PC-9 (cell line): ENCODE results near the gene C10orf71. TPM values are rescaled to one million over a fixed set of nuclear protein-coding genes. Genes with fewer than 3 reads are reported as not detected.

Experiments used
- BruUV-seq: library from RNA; stranded (reverse); fragments of 400-500 nt; replicated peaks from 2 replicates; lab custom pipeline; 2021; lab: Mats Ljungman, UMichigan
- CTCF ChIA-PET: fragments of 300-600 bp; sonication (Branson Sonifier 250); formaldehyde crosslinking; loops from one replicate; lab custom pipeline; 2022; ENCODE audit warnings: antibody characterized with exemption; lab: Charles Lee
- POLR2A ChIA-PET: fragments of 300-600 bp; sonication (Branson Sonifier 250); formaldehyde crosslinking; loops from one replicate; lab custom pipeline; 2022; ENCODE audit warnings: antibody characterized with exemption; ENCODE audit not compliant: unreplicated experiment; lab: Charles Lee
- DNase-seq, 2 experiments: peaks; one replicate each; pipeline versions ENCODE4 v3.0.0 to v3.0.0-alpha.2; 2015 to 2022; ENCODE audit warnings: mixed read lengths in 1 of 2
- H2AFZ ChIP-seq: fragments of 200-600 bp; sonication (generic); 2 replicates; pipeline ENCODE4 v1.8.1; 2017; ENCODE audit warnings: antibody characterized with exemption
- H3F3A ChIP-seq: fragments of 200-600 bp; sonication (generic); 2 replicates; pipeline ENCODE4 v1.8.1; 2017; ENCODE audit warnings: antibody characterized with exemption, mild to moderate bottlenecking, low read depth; ENCODE audit not compliant: insufficient read depth
- H3K27ac ChIP-seq: fragments of 200-600 bp; sonication (generic); 2 replicates; pipeline ENCODE4 v1.6.1; 2016; ENCODE audit warnings: mixed run types
- H3K27me3 ChIP-seq: fragments of 200-600 bp; sonication (generic); 2 replicates; pipeline ENCODE4 v1.6.1; 2016; ENCODE audit warnings: low read depth, mixed run types; ENCODE audit not compliant: insufficient read depth
- H3K36me3 ChIP-seq: fragments of 200-600 bp; sonication (generic); 2 replicates; pipeline ENCODE4 v1.6.1; 2016; ENCODE audit warnings: low read depth, mixed run types
- H3K4me1 ChIP-seq: fragments of 200-600 bp; sonication (generic); replicated peaks from 2 replicates; pipeline ENCODE4 v1.6.1; 2016; ENCODE audit warnings: mixed run types; ENCODE audit not compliant: insufficient read depth
- H3K4me2 ChIP-seq: fragments of 200-600 bp; sonication (generic); 2 replicates; pipeline ENCODE4 v1.6.1; 2017; ENCODE audit warnings: mixed run types
- H3K4me3 ChIP-seq: fragments of 200-600 bp; sonication (generic); 2 replicates; pipeline ENCODE4 v1.6.1; 2016; ENCODE audit warnings: mixed run types
- H3K79me2 ChIP-seq: fragments of 200-600 bp; sonication (generic); 2 replicates; pipeline ENCODE4 v1.6.1; 2017; ENCODE audit warnings: low read depth, mixed run types
- H3K9me2 ChIP-seq: fragments of 200-600 bp; sonication (generic); 2 replicates; pipeline ENCODE4 v1.8.1; 2017; ENCODE audit warnings: mild to moderate bottlenecking; ENCODE audit not compliant: insufficient read depth
- H3K9me3 ChIP-seq: fragments of 200-600 bp; sonication (generic); 2 replicates; pipeline ENCODE4 v1.8.1; 2016; ENCODE audit warnings: low read depth; ENCODE audit not compliant: insufficient read depth
- H4K20me1 ChIP-seq: fragments of 200-600 bp; sonication (generic); 2 replicates; pipeline ENCODE4 v1.8.1; 2017; ENCODE audit not compliant: insufficient read depth
- CTCF ChIP-seq: fragments of 200-600 bp; sonication (generic); conservative IDR thresholded peaks from 2 replicates; pipeline ENCODE4 v1.6.1; 2017; ENCODE audit warnings: mixed run types, antibody characterized with exemption, mild to moderate bottlenecking, moderate library complexity
- EZH2 ChIP-seq: fragments of 200-600 bp; sonication (generic); IDR thresholded peaks from 2 replicates; pipeline ENCODE4 v1.8.0; 2017; ENCODE audit warnings: antibody characterized with exemption, low read depth
- intact Hi-C: fragments of 100-400 bp; cut with micrococcal nuclease; formaldehyde crosslinking; loops from one replicate; pipeline ENCODE4 v1.10.0; 2022; ENCODE audit not compliant: unreplicated experiment
- total RNA-seq: library from RNA; stranded (reverse); gene quantifications from 2 replicates; pipeline ENCODE4 v1.2.3, GENCODE V29; 2021

Gene C10orf71
- total RNA-seq, 1 experiment from 2014 or later: not detected

GRCh38 chr10:49274886-49275285 is 24.1 kb upstream of the C10orf71 start:
- CTCF ChIA-PET: no interaction called here
- no peaks in the 10 kb centered on the region for H3K9me2 ChIP-seq
- DNase-seq: no peak
- no peaks in the 10 kb centered on the region for H3K36me3 ChIP-seq
- no peaks in the 10 kb centered on the region for H3F3A ChIP-seq
- H3K4me1 ChIP-seq: no peaks in the 10 kb centered on the region
- H3K4me3 ChIP-seq: no peak overlapping the region
- TF ChIP-seq CTCF (no peak), EZH2 (no peak)
- POLR2A ChIA-PET: no interaction called here
- H3K27ac ChIP-seq: no peak overlapping the region
- no peaks in the 10 kb centered on the region for H3K9me3 ChIP-seq
- no peak overlapping the region for H2AFZ ChIP-seq
- H3K79me2 ChIP-seq: no peaks in the 10 kb centered on the region
- BruUV-seq: no TSS peak
- H4K20me1 ChIP-seq: no peaks in the 10 kb centered on the region
- intact Hi-C loops: no loop called here
- peaks cover 64% of the 10 kb centered on the region for H3K27me3 ChIP-seq
- H3K4me2 ChIP-seq: no peak overlapping the region

- H3F3A ChIP-seq: no peaks in the 10 kb centered on the region
- no peaks in the 10 kb centered on the region for H3K9me3 ChIP-seq
- TF ChIP-seq EZH2: no peak
- no peak for TF ChIP-seq CTCF
- ChIA-PET POLR2A (no interaction called here), CTCF (no interaction called here)
- H3K9me2 ChIP-seq: no peaks in the 10 kb centered on the region
- H3K36me3 ChIP-seq: no peaks in the 10 kb centered on the region
- H2AFZ ChIP-seq: no peak overlapping the region
- no peaks in the 10 kb centered on the region for H4K20me1 ChIP-seq
- H3K27me3 ChIP-seq: peaks cover 70% of the 10 kb centered on the region
- no peaks in the 10 kb centered on the region for H3K79me2 ChIP-seq
- intact Hi-C loops: no loop called here
- no peak overlapping the region for H3K27ac ChIP-seq
- no peaks in the 10 kb centered on the region for H3K4me1 ChIP-seq
- no TSS peak for BruUV-seq
- DNase-seq: no peak
- H3K4me3 ChIP-seq: no peak overlapping the region
- H3K4me2 ChIP-seq: no peak overlapping the region
Observed at GRCh38 chr10:49275896-49276295, 23.1 kb upstream of the C10orf71 start.

- H3K9me3 ChIP-seq: no peaks in the 10 kb centered on the region
- BruUV-seq: no TSS peak
- no peak overlapping the region for H3K4me2 ChIP-seq
- H3K27ac ChIP-seq: no peak overlapping the region
- no peak for TF ChIP-seq CTCF
- TF ChIP-seq EZH2: no peak
- H3K27me3 ChIP-seq: peaks cover 76% of the 10 kb centered on the region
- POLR2A ChIA-PET: no interaction called here
- H3K79me2 ChIP-seq: no peaks in the 10 kb centered on the region
- DNase-seq: no peak
- CTCF ChIA-PET: no interaction called here
- intact Hi-C loops: no loop called here
- H3F3A ChIP-seq: no peaks in the 10 kb centered on the region
- no peaks in the 10 kb centered on the region for H3K9me2 ChIP-seq
- H3K4me3 ChIP-seq: no peak overlapping the region
- H3K4me1 ChIP-seq: no peaks in the 10 kb centered on the region
- no peaks in the 10 kb centered on the region for H4K20me1 ChIP-seq
- H2AFZ ChIP-seq: no peak overlapping the region
- H3K36me3 ChIP-seq: no peaks in the 10 kb centered on the region
Observed at GRCh38 chr10:49276596-49276995, 22.4 kb upstream of the C10orf71 start.
